HG03354 (cell line): ENCODE results near the gene PDCD1.
A peak's percentile ranks its signal among the peaks of the same experiment; 100 is the strongest.
"Not testable (repeated sequence)": the region's sequence is repeated elsewhere in the genome, so short reads cannot be mapped to it uniquely, and the experiment has no call there.

Experiments
- ATAC-seq: cut with Tn5 transposase; IDR thresholded peaks from one replicate; pipeline ENCODE4 v1.9.1; 2021; ENCODE audit warnings: mild to moderate bottlenecking; ENCODE audit not compliant: unreplicated experiment, poor library complexity, severe bottlenecking

Gene PDCD1

GRCh38 chr2:241806217-241806616 lies 52.5 kb downstream of the PDCD1 start:
- not testable (repeated sequence) for ATAC-seq

GRCh38 chr2:241804326-241805229 lies 54.1 kb downstream of the PDCD1 start:
- ATAC-seq, result peak; percentile 42

- peak; percentile 47 for ATAC-seq
Measured at GRCh38 chr2:241803387-241804325, 55.0 kb downstream of the PDCD1 start.

GRCh38 chr2:241802421-241803318 lies 56.0 kb downstream of the PDCD1 start:
- no peak for ATAC-seq

GRCh38 chr2:241801611-241802420 lies 56.9 kb downstream of the PDCD1 start:
- ATAC-seq, result no peak

GRCh38 chr2:241800198-241800903 lies 58.3 kb downstream of the PDCD1 start:
- ATAC-seq, result not testable (repeated sequence)
